ENCODE data around the gene ACBD3.

The ACBD3 gene

GRCh38 chr1:226134170-226135058, 52.1 kb downstream of the ACBD3 start:
- H3K4me3 ChIP-seq (ENCODE audit: low read depth, low read length) = no peak overlapping the region
- TF ChIP-seq CTCF (IDR thresholded peaks at IDR 0.05; ENCODE audit: low read depth, low read length, missing control alignments) = no peak

GRCh38 chr1:226133504-226134123, 52.9 kb downstream of the ACBD3 start:
- no peak for DNase-seq
- H3K27ac ChIP-seq = no peak overlapping the region
- H3K36me3 ChIP-seq (replicated peaks) = no peaks in the 10 kb centered on the region
- in situ Hi-C loops (cut with HindIII; ENCODE audit: low pct_ligation_motif_present, low sequenced_read_pairs) = no loop called here
- TF ChIP-seq CTCF (IDR thresholded peaks at IDR 0.05; ENCODE audit: low read depth, low read length, missing control alignments) = no peak
- no peak overlapping the region for H3K4me3 ChIP-seq (ENCODE audit: low read depth, low read length)
- H3K27me3 ChIP-seq (replicated peaks) = no peaks in the 10 kb centered on the region

More at GRCh38 chr1:226134170-226135058, 52.1 kb downstream of the ACBD3 start:
- DNase-seq = no peak
- H3K27ac ChIP-seq = no peak overlapping the region
- H3K36me3 ChIP-seq (replicated peaks) = no peaks in the 10 kb centered on the region
- no peaks in the 10 kb centered on the region for H3K27me3 ChIP-seq (replicated peaks)
- in situ Hi-C loops (cut with HindIII; ENCODE audit: low pct_ligation_motif_present, low sequenced_read_pairs) = no loop called here

DNA sequence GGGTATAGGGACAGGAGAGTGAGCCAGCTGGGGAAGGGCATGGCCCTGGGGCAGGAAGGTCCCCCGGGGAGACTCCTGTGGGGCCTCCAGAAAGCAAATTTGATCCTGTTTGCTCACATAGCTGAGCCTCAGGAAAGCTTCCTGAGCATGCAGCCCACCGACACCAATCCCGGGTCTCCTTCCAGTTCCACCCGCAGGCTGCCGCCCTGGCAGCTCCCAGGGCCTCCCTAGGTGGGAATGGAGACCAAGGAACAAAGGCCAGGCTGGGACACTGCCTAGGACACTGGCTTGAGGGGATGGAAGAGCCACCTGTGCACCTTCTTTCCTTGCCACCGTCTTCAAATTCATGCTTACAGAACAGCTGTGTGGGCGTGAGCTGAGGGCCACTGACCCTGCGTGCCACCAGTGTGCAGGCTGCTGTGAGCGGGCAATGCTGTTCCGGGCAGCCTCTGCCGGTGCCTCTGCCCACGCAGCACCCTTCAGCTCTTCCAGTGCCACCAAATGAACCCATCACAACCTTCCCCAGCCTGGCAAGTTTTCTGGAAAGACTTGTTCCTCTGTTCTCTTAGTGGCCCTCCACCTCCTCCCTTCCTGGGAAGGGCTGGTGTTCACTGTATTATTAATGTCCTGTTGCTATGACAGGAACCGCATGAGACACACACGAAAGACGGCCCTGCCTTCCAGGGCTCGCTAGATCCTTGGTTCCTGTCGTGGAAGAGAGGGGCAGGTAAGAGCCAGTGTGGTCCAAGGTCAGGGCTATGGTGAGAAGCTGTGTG, 53.6 kb downstream of the ACBD3 start:
- in situ Hi-C loops (cut with HindIII; ENCODE audit: low pct_ligation_motif_present, low sequenced_read_pairs) = no loop called here
- no peaks in the 10 kb centered on the region for H3K36me3 ChIP-seq (replicated peaks)
- H3K27me3 ChIP-seq (replicated peaks) = no peaks in the 10 kb centered on the region
- no peak for TF ChIP-seq CTCF (IDR thresholded peaks at IDR 0.05; ENCODE audit: low read depth, low read length, missing control alignments)
- no peak for DNase-seq
- no peak overlapping the region for H3K27ac ChIP-seq
- H3K4me3 ChIP-seq (ENCODE audit: low read depth, low read length) = no peak overlapping the region

DNA sequence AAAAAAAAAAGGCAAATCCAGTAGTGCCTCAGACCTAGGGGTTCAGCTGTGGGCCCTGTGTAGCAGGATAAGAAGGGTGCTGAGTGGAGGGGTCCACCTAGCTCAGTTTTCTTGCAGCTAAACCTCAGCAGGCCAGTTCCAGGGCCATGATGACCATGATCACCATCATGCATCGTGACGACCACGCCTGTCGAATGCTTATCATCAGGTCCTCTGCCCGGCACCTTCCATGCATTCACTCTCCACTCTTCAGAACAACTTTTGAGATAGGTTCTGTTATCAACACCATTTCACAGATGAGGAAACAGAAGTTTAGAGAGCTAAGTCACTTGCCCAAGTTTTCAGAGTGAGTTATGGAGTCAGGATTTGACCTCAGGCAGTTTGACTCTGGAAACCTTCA, 54.9 kb downstream of the ACBD3 start:
- DNase-seq = no peak
- H3K27me3 ChIP-seq (replicated peaks) = no peaks in the 10 kb centered on the region
- H3K4me3 ChIP-seq (ENCODE audit: low read depth, low read length) = no peak overlapping the region
- H3K27ac ChIP-seq = no peak overlapping the region
- TF ChIP-seq CTCF (IDR thresholded peaks at IDR 0.05; ENCODE audit: low read depth, low read length, missing control alignments) = no peak
- no peaks in the 10 kb centered on the region for H3K36me3 ChIP-seq (replicated peaks)
- in situ Hi-C loops (cut with HindIII; ENCODE audit: low pct_ligation_motif_present, low sequenced_read_pairs) = no loop called here

DNA sequence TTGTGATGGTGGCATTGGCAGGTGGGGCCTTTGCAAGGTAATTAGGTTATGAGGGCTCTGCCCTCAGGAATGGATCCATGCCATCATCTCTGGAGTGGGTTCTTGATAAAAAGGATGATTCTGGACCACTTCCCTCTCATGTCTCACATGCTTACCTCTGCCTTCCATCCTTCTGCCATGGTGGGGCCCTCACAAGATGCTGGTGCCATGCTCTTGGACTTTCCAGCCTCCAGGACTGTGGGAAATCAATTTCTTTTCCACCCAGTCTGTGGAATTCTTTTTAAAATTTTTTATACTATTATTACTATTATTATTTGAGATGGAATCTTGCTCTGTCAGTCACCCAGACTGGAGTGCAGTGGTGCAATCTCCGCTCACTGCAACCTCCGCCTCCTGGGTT, 57.3 kb downstream of the ACBD3 start:
- no peak overlapping the region for H3K27ac ChIP-seq

More for the DNA sequence above, 57.3 kb downstream of the ACBD3 start:
- in situ Hi-C loops (cut with HindIII; ENCODE audit: low pct_ligation_motif_present, low sequenced_read_pairs) = no loop called here
- H3K36me3 ChIP-seq (replicated peaks) = no peaks in the 10 kb centered on the region
- no peak overlapping the region for H3K4me3 ChIP-seq (ENCODE audit: low read depth, low read length)
- no peak for TF ChIP-seq CTCF (IDR thresholded peaks at IDR 0.05; ENCODE audit: low read depth, low read length, missing control alignments)
- no peak for DNase-seq
- H3K27me3 ChIP-seq (replicated peaks) = no peaks in the 10 kb centered on the region
